Measurements from ENCODE around the gene CBX4.

Gene CBX4

GRCh38 chr17:79833744-79834564, 5.3 kb downstream of the CBX4 start:
- Histone ChIP-seq H3K27me3 (ENCODE audit: control insufficient read depth, insufficient read depth, low read length) (peaks cover 63% of the 10 kb centered on the region), H3K36me3 (ENCODE audit: control insufficient read depth, insufficient read depth, low read length) (no peaks in the 10 kb centered on the region), H3K27ac (ENCODE audit: low read length) (no peak overlapping the region), H3K9me3 (ENCODE audit: control insufficient read depth, insufficient read depth, low read length) (no peaks in the 10 kb centered on the region), H3K4me1 (ENCODE audit: control insufficient read depth, insufficient read depth, low read length) (peaks cover 23% of the 10 kb centered on the region), H3K4me3 (ENCODE audit: low read length) (no peak overlapping the region)
- WGBS (ENCODE audit: insufficient coverage, insufficient read length): no CpG with 5 or more reads among the region's 83 CpGs
- no peak for DNase-seq (ENCODE audit: low read depth, low spot score)

GRCh38 chr17:79833110-79833450, 6.2 kb downstream of the CBX4 start:
- Histone ChIP-seq H3K9me3 (ENCODE audit: control insufficient read depth, insufficient read depth, low read length) (no peaks in the 10 kb centered on the region), H3K27me3 (ENCODE audit: control insufficient read depth, insufficient read depth, low read length) (peaks cover 64% of the 10 kb centered on the region), H3K4me3 (ENCODE audit: low read length) (no peak overlapping the region), H3K36me3 (ENCODE audit: control insufficient read depth, insufficient read depth, low read length) (no peaks in the 10 kb centered on the region), H3K4me1 (ENCODE audit: control insufficient read depth, insufficient read depth, low read length) (peaks cover 23% of the 10 kb centered on the region), H3K27ac (ENCODE audit: low read length) (no peak overlapping the region)
- no peak for DNase-seq (ENCODE audit: low read depth, low spot score)
- no CpG with 5 or more reads among the region's 7 CpGs for WGBS (ENCODE audit: insufficient coverage, insufficient read length)

DNA sequence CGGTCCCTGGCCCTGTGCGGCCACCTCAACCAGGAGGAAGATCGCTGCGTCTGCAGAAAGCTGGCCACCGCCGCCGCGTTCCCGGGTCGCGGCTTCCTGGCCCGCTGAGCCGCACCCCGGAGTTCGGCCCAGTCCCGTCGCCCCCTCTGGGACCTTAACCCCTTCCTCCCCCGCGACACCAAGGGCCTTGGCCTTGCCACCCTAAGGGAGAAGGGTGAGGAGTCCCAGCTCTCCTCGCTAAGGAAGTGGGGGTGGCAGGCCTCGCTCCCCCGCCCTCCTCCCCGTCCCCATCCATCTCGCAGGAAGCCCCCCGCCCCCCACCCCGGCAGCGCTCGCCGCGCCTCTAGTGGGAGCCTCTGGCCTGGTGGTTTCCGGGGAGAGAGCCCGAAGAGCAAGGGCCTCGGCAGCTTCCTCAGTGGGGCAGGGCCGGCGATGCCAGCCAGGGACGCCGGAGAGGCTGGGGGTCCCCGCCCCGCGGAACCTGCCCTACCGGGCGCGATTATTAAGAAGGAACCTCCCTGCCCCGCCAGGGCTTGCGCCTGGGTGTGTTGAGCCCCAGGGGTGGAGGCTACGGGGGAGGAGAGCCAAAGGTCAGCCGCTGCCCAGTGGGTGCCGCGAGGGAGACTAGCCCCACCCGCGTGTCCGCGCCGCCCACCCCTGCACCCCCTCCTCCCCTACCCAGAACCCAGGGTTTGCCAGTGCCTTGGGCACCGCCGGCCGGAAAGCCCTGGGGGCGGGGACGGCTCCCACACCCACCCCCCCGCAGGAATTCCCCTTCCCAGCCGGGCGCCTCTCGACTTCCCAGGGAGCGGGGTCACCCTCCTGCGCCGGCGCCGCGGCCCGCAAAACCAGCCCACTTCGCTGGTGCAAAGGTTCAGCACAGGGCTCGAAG, 6.8 kb downstream of the CBX4 start:
- H3K9me3 ChIP-seq (ENCODE audit: control insufficient read depth, insufficient read depth, low read length): no peaks in the 10 kb centered on the region
- H3K27me3 ChIP-seq (ENCODE audit: control insufficient read depth, insufficient read depth, low read length): peaks cover 60% of the 10 kb centered on the region
- peaks cover 21% of the 10 kb centered on the region for H3K4me1 ChIP-seq (ENCODE audit: control insufficient read depth, insufficient read depth, low read length)
- H3K27ac ChIP-seq (ENCODE audit: low read length): no peak overlapping the region
- no peaks in the 10 kb centered on the region for H3K36me3 ChIP-seq (ENCODE audit: control insufficient read depth, insufficient read depth, low read length)
- DNase-seq (ENCODE audit: low read depth, low spot score): no peak
- H3K4me3 ChIP-seq (ENCODE audit: low read length): peak overlapping the region; percentile 18; the same call in 1 of the 2 replicates
- no CpG with 5 or more reads among the region's 72 CpGs for WGBS (ENCODE audit: insufficient coverage, insufficient read length)

DNA sequence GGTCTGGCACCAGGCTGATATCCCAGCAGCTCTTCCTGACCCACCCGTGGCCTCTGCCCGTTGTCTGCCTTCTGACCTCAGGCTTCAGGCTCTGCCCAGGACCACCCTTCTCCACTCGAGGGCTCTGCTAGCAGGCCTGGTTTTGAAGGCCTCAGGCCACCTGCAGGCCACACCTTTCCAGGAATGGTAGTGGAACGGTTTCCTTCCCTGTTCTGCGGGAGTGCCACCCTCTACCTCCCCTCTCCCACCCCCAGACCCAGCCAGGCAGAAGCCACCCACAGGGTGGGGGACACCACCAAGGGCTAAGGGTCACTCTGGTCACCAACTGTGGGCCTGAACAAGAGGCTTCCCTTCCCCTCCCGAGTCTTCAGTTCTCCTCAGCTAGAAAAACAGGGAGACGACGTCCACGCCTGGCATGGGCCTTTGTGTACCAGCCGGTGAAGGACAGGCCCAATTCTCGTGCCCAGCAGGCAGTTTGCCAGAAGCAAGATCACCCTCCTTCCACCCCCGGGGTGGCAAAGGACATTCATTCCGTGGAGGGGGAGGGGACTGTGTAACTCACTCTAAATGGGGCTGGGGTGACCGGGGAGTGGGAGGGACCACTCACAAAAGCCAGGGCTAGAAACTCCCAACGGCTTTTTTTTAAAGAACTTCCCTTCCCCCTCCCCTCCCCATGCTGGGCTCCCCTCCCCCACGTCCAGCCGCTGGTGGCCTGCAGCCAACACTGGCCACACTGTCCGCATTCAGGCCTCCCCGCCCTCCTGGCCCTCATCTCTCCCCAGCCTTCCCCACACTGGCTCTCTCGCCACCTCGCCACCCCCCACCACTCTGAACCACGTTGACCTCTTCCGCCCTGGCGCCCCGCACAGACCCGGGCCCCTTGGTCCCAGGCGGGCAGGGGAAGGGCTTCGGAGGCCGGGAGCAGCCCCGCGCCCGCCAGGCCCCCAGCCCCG, 7.7 kb downstream of the CBX4 start:
- DNase-seq (ENCODE audit: low read depth, low spot score): no peak
- Histone ChIP-seq H3K36me3 (ENCODE audit: control insufficient read depth, insufficient read depth, low read length) (no peaks in the 10 kb centered on the region; the same call in 1 of the 2 replicates), H3K4me3 (ENCODE audit: low read length) (peak overlapping the region; percentile 18; the same call in 1 of the 2 replicates), H3K27ac (ENCODE audit: low read length) (no peak overlapping the region), H3K4me1 (ENCODE audit: control insufficient read depth, insufficient read depth, low read length) (peaks cover 16% of the 10 kb centered on the region), H3K9me3 (ENCODE audit: control insufficient read depth, insufficient read depth, low read length) (no peaks in the 10 kb centered on the region), H3K27me3 (ENCODE audit: control insufficient read depth, insufficient read depth, low read length) (peaks cover 58% of the 10 kb centered on the region)
- WGBS (ENCODE audit: insufficient coverage, insufficient read length): no CpG with 5 or more reads among the region's 33 CpGs

DNA sequence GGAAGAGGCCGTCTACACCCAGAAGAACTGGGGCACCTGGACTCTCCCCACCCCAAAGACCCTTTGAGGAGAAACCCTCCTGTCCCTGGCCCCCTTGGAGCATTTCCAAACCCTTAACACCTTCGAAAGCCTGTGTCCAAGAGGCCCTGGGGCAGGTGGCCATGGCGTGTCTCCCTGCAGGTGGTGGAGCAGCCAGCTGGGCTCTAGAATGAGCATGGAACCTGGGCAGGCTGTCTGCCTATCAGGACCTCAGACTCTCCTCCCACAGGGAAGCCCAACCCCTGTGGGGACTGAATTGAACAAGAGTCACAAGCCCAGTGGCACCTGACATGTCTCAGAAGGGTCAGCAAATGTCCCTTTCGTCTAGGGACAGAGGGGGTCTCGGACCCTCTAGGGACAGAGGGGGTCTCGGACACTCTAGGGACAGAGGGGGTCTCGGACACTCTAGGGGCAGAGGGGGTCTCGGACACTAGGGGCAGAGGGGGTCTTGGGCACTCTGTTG, 8.4 kb downstream of the CBX4 start:
- Histone ChIP-seq H3K9me3 (ENCODE audit: control insufficient read depth, insufficient read depth, low read length) (no peaks in the 10 kb centered on the region), H3K27ac (ENCODE audit: low read length) (no peak overlapping the region), H3K27me3 (ENCODE audit: control insufficient read depth, insufficient read depth, low read length) (peaks cover 55% of the 10 kb centered on the region), H3K36me3 (ENCODE audit: control insufficient read depth, insufficient read depth, low read length) (no peaks in the 10 kb centered on the region; the same call in 1 of the 2 replicates), H3K4me3 (ENCODE audit: low read length) (no peak overlapping the region), H3K4me1 (ENCODE audit: control insufficient read depth, insufficient read depth, low read length) (peaks cover 13% of the 10 kb centered on the region)
- no peak for DNase-seq (ENCODE audit: low read depth, low spot score)
- WGBS (ENCODE audit: insufficient coverage, insufficient read length): no CpG with 5 or more reads among the region's 8 CpGs

GRCh38 chr17:79830303-79830702, 8.9 kb downstream of the CBX4 start:
- Histone ChIP-seq H3K36me3 (ENCODE audit: control insufficient read depth, insufficient read depth, low read length) (no peaks in the 10 kb centered on the region; the same call in 1 of the 2 replicates), H3K27ac (ENCODE audit: low read length) (no peak overlapping the region), H3K27me3 (ENCODE audit: control insufficient read depth, insufficient read depth, low read length) (peaks cover 53% of the 10 kb centered on the region), H3K4me3 (ENCODE audit: low read length) (no peak overlapping the region), H3K4me1 (ENCODE audit: control insufficient read depth, insufficient read depth, low read length) (peaks cover 12% of the 10 kb centered on the region), H3K9me3 (ENCODE audit: control insufficient read depth, insufficient read depth, low read length) (no peaks in the 10 kb centered on the region)
- no CpG with 5 or more reads among the region's 8 CpGs for WGBS (ENCODE audit: insufficient coverage, insufficient read length)
- DNase-seq (ENCODE audit: low read depth, low spot score): no peak

DNA sequence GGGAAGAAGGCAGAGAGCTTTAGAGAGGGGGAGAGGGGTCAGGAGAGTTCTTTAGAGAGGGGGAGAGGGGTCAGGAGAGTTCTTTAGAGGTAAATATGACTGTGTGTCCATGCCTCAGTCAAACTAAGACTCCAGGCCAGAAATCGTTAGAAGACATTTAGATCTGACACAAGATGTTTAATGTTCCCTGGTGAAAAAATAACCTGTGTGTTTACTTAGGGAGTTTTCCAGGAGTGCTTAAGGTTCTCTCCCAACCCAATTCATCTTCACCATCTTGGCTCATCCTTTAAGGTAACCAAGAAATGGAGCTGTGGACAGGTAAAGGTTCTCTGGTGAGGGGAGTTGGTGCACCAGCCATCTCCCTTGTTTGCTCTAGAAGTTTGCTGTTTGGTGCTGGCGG, 9.8 kb downstream of the CBX4 start:
- WGBS (ENCODE audit: insufficient coverage, insufficient read length): no CpG with 5 or more reads among the region's 2 CpGs
- no peak for DNase-seq (ENCODE audit: low read depth, low spot score)
- Histone ChIP-seq H3K36me3 (ENCODE audit: control insufficient read depth, insufficient read depth, low read length) (no peaks in the 10 kb centered on the region; the same call in 1 of the 2 replicates), H3K9me3 (ENCODE audit: control insufficient read depth, insufficient read depth, low read length) (no peaks in the 10 kb centered on the region), H3K27ac (ENCODE audit: low read length) (no peak overlapping the region), H3K4me3 (ENCODE audit: low read length) (no peak overlapping the region), H3K27me3 (ENCODE audit: control insufficient read depth, insufficient read depth, low read length) (peaks cover 46% of the 10 kb centered on the region), H3K4me1 (ENCODE audit: control insufficient read depth, insufficient read depth, low read length) (peaks cover 8% of the 10 kb centered on the region)

DNA sequence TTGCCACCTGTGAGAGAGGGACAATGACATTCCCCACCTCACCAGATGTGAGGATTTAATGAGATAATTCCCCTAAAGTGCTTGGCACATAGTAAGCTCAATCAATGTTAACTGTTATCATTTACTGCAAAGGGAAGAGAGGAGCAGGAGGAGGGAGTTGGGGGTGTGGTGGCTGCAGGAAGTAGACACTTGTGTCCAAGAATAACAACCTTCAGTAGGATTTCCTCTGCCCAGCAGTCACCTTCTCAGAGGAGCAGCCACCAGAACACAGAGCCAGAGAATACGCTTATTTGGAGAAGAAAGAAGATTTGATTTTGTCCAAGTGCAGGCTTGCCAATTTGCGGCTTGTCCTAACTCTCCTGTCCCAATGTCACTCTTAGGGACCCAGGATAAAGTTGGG, 10.2 kb downstream of the CBX4 start:
- DNase-seq (ENCODE audit: low read depth, low spot score): no peak
- H3K4me1 ChIP-seq (ENCODE audit: control insufficient read depth, insufficient read depth, low read length): peaks cover 7% of the 10 kb centered on the region
- peaks cover 42% of the 10 kb centered on the region for H3K27me3 ChIP-seq (ENCODE audit: control insufficient read depth, insufficient read depth, low read length)
- no peaks in the 10 kb centered on the region; the same call in 1 of the 2 replicates for H3K36me3 ChIP-seq (ENCODE audit: control insufficient read depth, insufficient read depth, low read length)
- H3K27ac ChIP-seq (ENCODE audit: low read length): no peak overlapping the region
- no peak overlapping the region for H3K4me3 ChIP-seq (ENCODE audit: low read length)
- no CpG with 5 or more reads among the region's 2 CpGs for WGBS (ENCODE audit: insufficient coverage, insufficient read length)
- H3K9me3 ChIP-seq (ENCODE audit: control insufficient read depth, insufficient read depth, low read length): no peaks in the 10 kb centered on the region

- WGBS (ENCODE audit: insufficient coverage, insufficient read length): no CpG with 5 or more reads among the region's 26 CpGs
- Histone ChIP-seq H3K27me3 (ENCODE audit: control insufficient read depth, insufficient read depth, low read length) (peaks cover 29% of the 10 kb centered on the region), H3K4me1 (ENCODE audit: control insufficient read depth, insufficient read depth, low read length) (peaks cover 7% of the 10 kb centered on the region), H3K4me3 (ENCODE audit: low read length) (no peak overlapping the region), H3K27ac (ENCODE audit: low read length) (no peak overlapping the region), H3K9me3 (ENCODE audit: control insufficient read depth, insufficient read depth, low read length) (no peaks in the 10 kb centered on the region), H3K36me3 (ENCODE audit: control insufficient read depth, insufficient read depth, low read length) (no peaks in the 10 kb centered on the region; the same call in 1 of the 2 replicates)
- DNase-seq (ENCODE audit: low read depth, low spot score): no peak
These were observed 12.2 kb downstream of the CBX4 start for GRCh38 chr17:79826841-79827578.

Measured in iPS DF 6.9 (cell line).